H1 (cell line): Measurements from ENCODE around the gene FOXQ1. TPM values are rescaled to one million over a fixed set of nuclear protein-coding genes. Genes with fewer than 3 reads are reported as not detected.

Source experiments
- CTCF ChIA-PET: fragments of 300-600 bp; sonication (Branson Sonifier 250); formaldehyde crosslinking; loops from one replicate; lab custom pipeline; 2021; ENCODE audit not compliant: partially characterized antibody; lab: Charles Lee
- POLR2A ChIA-PET: fragments of 300-600 bp; sonication (Branson Sonifier 250); formaldehyde crosslinking; loops from one replicate; lab custom pipeline; 2021; ENCODE audit warnings: inconsistent platforms; ENCODE audit not compliant: partially characterized antibody; lab: Charles Lee
- DNase-seq, 2 experiments: peaks; one replicate each; pipeline versions ENCODE4 v3.0.0 to v3.0.0-alpha.2; 2010 to 2022; ENCODE audit warnings: low spot score in 2 of 2, low read depth in 1 of 2, mixed read lengths in 1 of 2
- FAIRE-seq: peaks from 2 replicates; lab custom pipeline; 2011; peaks lifted over from hg19 to GRCh38; lab: Jason Lieb, UNC
- H2AFZ ChIP-seq: 2 replicates; pipeline ENCODE4 v1.8.1; 2012; ENCODE audit warnings: low read length, inconsistent platforms
- H2AK5ac ChIP-seq: 2 replicates; pipeline ENCODE4 v1.6.1; 2013; ENCODE audit warnings: low read depth, low read length
- H2BK120ac ChIP-seq: replicated peaks from 2 replicates; pipeline ENCODE3; 2013; ENCODE audit warnings: low read depth, low read length, inconsistent platforms
- H2BK12ac ChIP-seq: 2 replicates; pipeline ENCODE4 v1.6.1; 2013; ENCODE audit warnings: low read depth, low read length
- H2BK15ac ChIP-seq: 2 replicates; pipeline ENCODE4 v1.6.1; 2013; ENCODE audit warnings: low read length
- H2BK20ac ChIP-seq: 2 replicates; pipeline ENCODE4 v1.6.1; 2013; ENCODE audit warnings: low read length
- H2BK5ac ChIP-seq: 2 replicates; pipeline ENCODE4 v1.6.1; 2013; ENCODE audit warnings: low read depth, low read length
- H3K14ac ChIP-seq: 2 replicates; pipeline ENCODE4 v1.6.1; 2013; ENCODE audit warnings: inconsistent platforms; ENCODE audit not compliant: insufficient read length
- H3K18ac ChIP-seq: 2 replicates; pipeline ENCODE4 v1.6.1; 2013; ENCODE audit warnings: low read length; ENCODE audit errors: extremely low read depth
- H3K23ac ChIP-seq: 2 replicates; pipeline ENCODE4 v1.6.1; 2013; ENCODE audit warnings: inconsistent platforms; ENCODE audit not compliant: insufficient read length
- H3K23me2 ChIP-seq: 2 replicates; pipeline ENCODE4 v1.6.1; 2013; ENCODE audit warnings: low read depth, low read length
- H3K27ac ChIP-seq: 2 replicates; pipeline ENCODE4 v1.6.1; 2011; ENCODE audit warnings: low read depth, low read length, inconsistent platforms
- H3K27me3 ChIP-seq, 4 experiments: replicated peaks in 1 of 4; 1 replicate in 1 of 4; 2 replicates in 3 of 4; pipeline versions ENCODE4 v1.6.1 to v1.8.1; 2011 to 2013; ENCODE audit warnings: low read length in 3 of 4, mild to moderate bottlenecking in 3 of 4, inconsistent platforms in 2 of 4, mixed read lengths in 2 of 4, moderate library complexity in 1 of 4; ENCODE audit not compliant: control insufficient read depth in 3 of 4, insufficient read depth in 3 of 4; ENCODE audit errors: extremely low read depth in 1 of 4
- H3K36me3 ChIP-seq, 4 experiments: 2 replicates each; pipeline versions ENCODE4 v1.6.1 to v1.8.1; 2011 to 2013; ENCODE audit warnings: mild to moderate bottlenecking in 4 of 4, low read length in 3 of 4, moderate library complexity in 2 of 4, control low read depth in 1 of 4, inconsistent platforms in 1 of 4; ENCODE audit not compliant: insufficient read depth in 4 of 4, control insufficient read depth in 2 of 4
- H3K4ac ChIP-seq: replicated peaks from 2 replicates; pipeline ENCODE3; 2013; ENCODE audit warnings: low read length, low read depth, mixed read lengths, inconsistent platforms; ENCODE audit not compliant: insufficient read length
- H3K4me1 ChIP-seq, 4 experiments: replicated peaks in 1 of 4; 1 replicate in 1 of 4; 2 replicates in 3 of 4; pipeline versions ENCODE4 v1.6.1 to v1.8.1; 2011 to 2013; ENCODE audit warnings: low read length in 3 of 4, inconsistent platforms in 2 of 4, mixed read lengths in 1 of 4; ENCODE audit not compliant: insufficient read depth in 4 of 4, control insufficient read depth in 3 of 4
- H3K4me2 ChIP-seq, 2 experiments: 2 replicates each; pipeline versions ENCODE4 v1.6.1 to v1.8.1; 2011 to 2013; ENCODE audit warnings: low read depth in 2 of 2, low read length in 2 of 2, control low read depth in 1 of 2, inconsistent platforms in 1 of 2, mild to moderate bottlenecking in 1 of 2; ENCODE audit not compliant: insufficient read depth in 1 of 2
- H3K4me3 ChIP-seq, 4 experiments: fragments of 200-600, 300-600 bp in 1 of 4; sonication (generic), shearing (Covaris generic), sonication (Bioruptor Twin) in 1 of 4; 2 replicates each; pipeline versions ENCODE4 v1.5.1 to v1.8.1; 2011 to 2016; ENCODE audit warnings: low read length in 4 of 4, low read depth in 3 of 4, control low read depth in 2 of 4, inconsistent platforms in 2 of 4, mild to moderate bottlenecking in 2 of 4, mixed read lengths in 1 of 4, moderate library complexity in 1 of 4; ENCODE audit not compliant: insufficient read depth in 2 of 4; ENCODE audit errors: extremely low read depth in 1 of 4
- H3K56ac ChIP-seq: replicated peaks from 2 replicates; pipeline ENCODE3; 2013; ENCODE audit warnings: low read depth, mild to moderate bottlenecking, mixed read lengths, low read length, inconsistent platforms; ENCODE audit not compliant: insufficient read length
- H3K79me1 ChIP-seq: 2 replicates; pipeline ENCODE4 v1.6.1; 2013; ENCODE audit warnings: low read depth, low read length, control low read depth
- H3K79me2 ChIP-seq, 2 experiments: 2 replicates each; pipeline versions ENCODE4 v1.6.1 to v1.8.1; 2012 to 2013; ENCODE audit warnings: low read length in 2 of 2, mild to moderate bottlenecking in 2 of 2, inconsistent platforms in 1 of 2; ENCODE audit not compliant: insufficient read depth in 2 of 2, control insufficient read depth in 1 of 2
- H3K9ac ChIP-seq, 4 experiments: replicated peaks in 1 of 4; 1 replicate in 1 of 4; 2 replicates in 3 of 4; pipeline versions ENCODE4 v1.6.1 to v1.8.1; 2011 to 2013; ENCODE audit warnings: low read depth in 3 of 4, low read length in 3 of 4, control low read depth in 2 of 4, mild to moderate bottlenecking in 2 of 4, moderate library complexity in 2 of 4, inconsistent platforms in 1 of 4; ENCODE audit errors: extremely low read depth in 1 of 4
- H3K9me3 ChIP-seq, 2 experiments: 2 replicates each; pipeline versions ENCODE4 v1.6.1 to v1.8.1; 2012 to 2013; ENCODE audit warnings: mild to moderate bottlenecking in 2 of 2, moderate library complexity in 2 of 2, control low read depth in 1 of 2, inconsistent platforms in 1 of 2, low read depth in 1 of 2, low read length in 1 of 2, mixed read lengths in 1 of 2; ENCODE audit not compliant: insufficient read depth in 2 of 2
- H4K20me1 ChIP-seq, 2 experiments: replicated peaks in 1 of 2; 2 replicates each; pipeline versions ENCODE3 to v1.8.1; 2011 to 2013; ENCODE audit warnings: inconsistent platforms in 2 of 2, low read length in 2 of 2, mild to moderate bottlenecking in 1 of 2; ENCODE audit not compliant: insufficient read depth in 2 of 2, control insufficient read depth in 1 of 2
- H4K5ac ChIP-seq: 2 replicates; pipeline ENCODE4 v1.6.1; 2013; ENCODE audit warnings: low read length, low read depth, mixed read lengths, inconsistent platforms; ENCODE audit not compliant: insufficient read length
- H4K8ac ChIP-seq: 2 replicates; pipeline ENCODE4 v1.8.0; 2013; ENCODE audit warnings: mild to moderate bottlenecking, moderate library complexity, low read length, inconsistent platforms; ENCODE audit not compliant: insufficient read depth; ENCODE audit errors: extremely low read depth
- H4K91ac ChIP-seq: replicated peaks from 2 replicates; pipeline ENCODE3; 2013; ENCODE audit warnings: low read length, mixed read lengths, inconsistent platforms; ENCODE audit not compliant: insufficient read length
- ASH2L ChIP-seq: fragments of 200-600, 300-600 bp; sonication (generic); IDR thresholded peaks from one replicate; pipeline ENCODE4 v1.7.1; 2017; ENCODE audit warnings: low read length
- CBX5 ChIP-seq: fragments of 300-800, 300-1000 bp; sonication (generic); IDR thresholded peaks from 2 replicates; pipeline ENCODE4 v1.7.1; 2016; ENCODE audit warnings: antibody characterized with exemption, low read length, low read depth
- FOSL1 ChIP-seq: IDR thresholded peaks from 2 replicates; pipeline ENCODE4 v1.6.1; 2011; ENCODE audit warnings: mild to moderate bottlenecking, low read depth, low read length, moderate library complexity; ENCODE audit not compliant: insufficient read depth
- JUN ChIP-seq: IDR thresholded peaks from 2 replicates; pipeline ENCODE4 v1.6.1; 2011; ENCODE audit warnings: low read depth, mild to moderate bottlenecking, improper control_type of control experiment, low read length
- KDM5A ChIP-seq: fragments of 200-600 bp; IDR thresholded peaks from 2 replicates; pipeline ENCODE4 v1.7.1; 2012; ENCODE audit warnings: mild to moderate bottlenecking, low read length, inconsistent platforms, mixed read lengths
- POLR2AphosphoS5 ChIP-seq: IDR thresholded peaks from 2 replicates; pipeline ENCODE4 v1.6.1; 2011; ENCODE audit warnings: low read depth, low read length
- POU5F1 ChIP-seq: IDR thresholded peaks from 2 replicates; pipeline ENCODE4 v1.6.1; 2011; ENCODE audit warnings: low read depth, mild to moderate bottlenecking, low read length, moderate library complexity
- SAP30 ChIP-seq: fragments of 300-600 bp; sonication (generic); IDR thresholded peaks from 2 replicates; pipeline ENCODE4 v1.7.1; 2012; ENCODE audit warnings: low read length, moderate library complexity, mild to moderate bottlenecking, inconsistent platforms; ENCODE audit not compliant: insufficient read depth, insufficient replicate concordance
- SIN3A ChIP-seq, 2 experiments: IDR thresholded peaks in 1 of 2; conservative IDR thresholded peaks in 1 of 2; 2 replicates each; pipeline ENCODE4 v1.6.1; 2011 to 2012; ENCODE audit warnings: low read length in 2 of 2, improper control_type of control experiment in 1 of 2, low read depth in 1 of 2, mild to moderate bottlenecking in 1 of 2
- SIX5 ChIP-seq: IDR thresholded peaks from 2 replicates; pipeline ENCODE4 v1.6.1; 2011; ENCODE audit warnings: mild to moderate bottlenecking, low read depth, low read length
- SP1 ChIP-seq: IDR thresholded peaks from 2 replicates; pipeline ENCODE4 v1.6.1; 2011; ENCODE audit warnings: low read depth, low read length
- WGBS, 2 experiments: shearing (Covaris generic) in 1 of 2; methylation state at CpG; one replicate each; pipeline versions ENCODE4 v1.1.6 to v1.1.7; 2013 to 2015; ENCODE audit warnings: low lambda C conversion rate in 2 of 2, mixed read lengths in 2 of 2, inconsistent platforms in 1 of 2, low coverage in 1 of 2, missing lambda C conversion rate in 1 of 2; ENCODE audit not compliant: insufficient replicate concordance in 2 of 2, insufficient coverage in 1 of 2, insufficient read length in 1 of 2; ENCODE audit errors: extremely low coverage in 1 of 2, missing lambda C conversion rate in 1 of 2; 5-methylcytosine and 5-hydroxymethylcytosine counted together
- polyA plus RNA-seq, 7 experiments: library from polyadenylated mRNA; depleted of rRNA in 3 of 7; stranded (reverse) in 5 of 7; unstranded in 2 of 7; fragments of >200 nt in 5 of 7; fragments of 200-250 nt in 2 of 7; gene quantifications; 1 replicate in 5 of 7; 2 replicates in 1 of 7; 4 replicates in 1 of 7; pipeline versions ENCODE4 v1.2.1 to v1.2.3, GENCODE V29; 2011 to 2013; ENCODE audit warnings: missing spikeins in 2 of 7, mixed read lengths in 2 of 7
- total RNA-seq: library from RNA; stranded (reverse); fragmentation: NEBNext Ultra II Directional; extraction: Animal tissue kit (Norgen Biotek cat#: 25700); gene quantifications from 2 replicates; pipeline ENCODE4 v1.2.1, GENCODE V29; 2021
- TF ChIP-seq, protein P1 (sequence below): IDR thresholded peaks from 2 replicates; pipeline ENCODE4 v1.6.1; 2011; ENCODE audit warnings: low read depth, mild to moderate bottlenecking, low read length; ENCODE audit not compliant: insufficient read depth

Gene FOXQ1
- total and polyA plus RNA-seq, 2 of the 8 experiments (the other 6 are each of a cell fraction or from before 2014, with no cell fraction given) = 0.03 TPM; not detected in 1

GRCh38 chr6:1281746-1282145 lies 30.2 kb upstream of the FOXQ1 start:
- TF ChIP-seq KDM5A = no peak
- no peak for TF ChIP-seq SP1
- no peak for TF ChIP-seq CBX5
- no peak for TF ChIP-seq POLR2AphosphoS5
- TF ChIP-seq, protein P1, sequence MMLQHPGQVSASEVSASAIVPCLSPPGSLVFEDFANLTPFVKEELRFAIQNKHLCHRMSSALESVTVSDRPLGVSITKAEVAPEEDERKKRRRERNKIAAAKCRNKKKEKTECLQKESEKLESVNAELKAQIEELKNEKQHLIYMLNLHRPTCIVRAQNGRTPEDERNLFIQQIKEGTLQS = no peak
- no peak for TF ChIP-seq POU5F1
- TF ChIP-seq SIX5 = no peak
- no peak for TF ChIP-seq SIN3A (conservative IDR thresholded peaks at IDR 0.05 in 1 of 2, IDR thresholded peaks at IDR 0.05 in 1 of 2; ENCODE audit: low read depth in 1 of 2, low read length in 2 of 2)
- no peak for TF ChIP-seq SAP30
- no peak for TF ChIP-seq ASH2L
- TF ChIP-seq FOSL1 = no peak
- no peak for TF ChIP-seq JUN
- no peak overlapping the region for H3K9ac ChIP-seq
- H3K4me1 ChIP-seq = peaks cover 0 to 2% (median 0%) of the 10 kb centered on the region in 4 experiments; a peak in 2 of 7 replicates
- no peak overlapping the region for H2BK5ac ChIP-seq
- no peak overlapping the region for H3K14ac ChIP-seq
- H3K79me1 ChIP-seq = no peaks in the 10 kb centered on the region
- no peaks in the 10 kb centered on the region for H3K23me2 ChIP-seq
- WGBS, 2 experiments = 85% methylated on average over 8 of the region's 8 CpGs; no CpG with 5 or more reads in 1 of the 2 experiments
- H3K56ac ChIP-seq = no peak overlapping the region
- H3K23ac ChIP-seq = no peak overlapping the region
- H3K9me3 ChIP-seq = no peaks in the 10 kb centered on the region
- no peak overlapping the region for H3K4ac ChIP-seq
- FAIRE-seq (no peak), DNase-seq (no peak)
- no peaks in the 10 kb centered on the region for H3K27me3 ChIP-seq
- no peak overlapping the region for H3K4me3 ChIP-seq
- H3K36me3 ChIP-seq = no peaks in the 10 kb centered on the region
- no peaks in the 10 kb centered on the region for H4K20me1 ChIP-seq
- H2BK20ac ChIP-seq = no peak overlapping the region
- ChIA-PET CTCF (no interaction called here), POLR2A (no interaction called here)
- no peak overlapping the region for H4K91ac ChIP-seq
- no peak overlapping the region for H2BK12ac ChIP-seq
- no peak overlapping the region for H3K4me2 ChIP-seq
- no peak overlapping the region for H4K5ac ChIP-seq
- H2AFZ ChIP-seq = no peak overlapping the region
- no peak overlapping the region for H2BK15ac ChIP-seq
- no peak overlapping the region for H4K8ac ChIP-seq
- H2AK5ac ChIP-seq = no peak overlapping the region
- H2BK120ac ChIP-seq = no peak overlapping the region
- no peak overlapping the region for H3K18ac ChIP-seq
- H3K27ac ChIP-seq = no peak overlapping the region
- no peaks in the 10 kb centered on the region for H3K79me2 ChIP-seq
